Ecto neural progenitor cell (in vitro differentiated cells): Measurements from ENCODE around the gene ZXDC.
A peak's percentile ranks its signal among the peaks of the same experiment; 100 is the strongest.

Experiments
- DNase-seq: peaks from one replicate; pipeline ENCODE4 v3.0.0-alpha.2; 2018; ENCODE audit warnings: low spot score

Gene ZXDC

GRCh38 chr3:126394179-126394976 is 81.3 kb downstream of the ZXDC start, which contains the start of gene CFAP100:
TSS of gene CFAP100 (plus strand) at chr3:126394909. CDS start at chr3:126396001, 1,092 bp downstream.
- DNase-seq, result peak; percentile 91

GRCh38 chr3:126393563-126393962 is 82.1 kb downstream of the ZXDC start:
- DNase-seq, result no peak

GRCh38 chr3:126392246-126392645 is 83.4 kb downstream of the ZXDC start:
- DNase-seq, result no peak

GRCh38 chr3:126391631-126392030 is 84.1 kb downstream of the ZXDC start:
- no peak for DNase-seq

GRCh38 chr3:126390751-126391150 is 84.9 kb downstream of the ZXDC start:
- DNase-seq, result no peak

GRCh38 chr3:126390201-126390600 is 85.5 kb downstream of the ZXDC start:
- DNase-seq, result no peak

GRCh38 chr3:126389794-126390146 is 85.9 kb downstream of the ZXDC start:
- no peak for DNase-seq

GRCh38 chr3:126389112-126389793 is 86.4 kb downstream of the ZXDC start:
- DNase-seq, result peak; percentile 90
